CD4-positive, alpha-beta T cell (primary cell): Measurements from ENCODE around the gene HOXA7. TPM values are rescaled to one million over a fixed set of nuclear protein-coding genes. Genes with fewer than 3 reads are reported as not detected.
A peak's percentile ranks its signal among the peaks of the same experiment; 100 is the strongest.

Experiments
- ATAC-seq: fragments of 200-7000 bp; cut with Tn5 transposase; one replicate; pipeline ENCODE4 v1.10.0; 2022; ENCODE audit warnings: mild to moderate bottlenecking; ENCODE audit not compliant: poor library complexity
- CTCF ChIA-PET: fragments of 350-600 bp; sonication (Branson Sonifier 250); formaldehyde crosslinking; loops from one replicate; lab custom pipeline; 2021; ENCODE audit warnings: antibody characterized with exemption, inconsistent platforms; lab: Charles Lee
- POLR2A ChIA-PET: fragments of 350-600 bp; sonication (Branson Sonifier 250); formaldehyde crosslinking; loops from one replicate; lab custom pipeline; 2021; ENCODE audit warnings: antibody characterized with exemption, inconsistent platforms; lab: Charles Lee
- DNase-seq, 14 experiments: peaks; one replicate each; pipeline ENCODE4 v3.0.0-alpha.2; 2013 to 2020; ENCODE audit warnings: mixed read lengths in 2 of 14
- H3K27ac ChIP-seq, 2 donors: one replicate each; pipeline versions ENCODE4 v1.5.1 to v1.7.0; 2013; ENCODE audit warnings: low read length in 2 of 2, low read depth in 1 of 2, mild to moderate bottlenecking in 1 of 2
- H3K27me3 ChIP-seq, 2 experiments: 1 replicate in 1 of 2; 2 replicates in 1 of 2; pipeline versions ENCODE4 v1.6.1 to v1.7.0; 2013; ENCODE audit warnings: low read length in 2 of 2, control low read depth in 1 of 2, mild to moderate bottlenecking in 1 of 2, moderate library complexity in 1 of 2; ENCODE audit not compliant: insufficient read depth in 2 of 2, control insufficient read depth in 1 of 2
- H3K36me3 ChIP-seq: one replicate; pipeline ENCODE4 v1.6.1; 2013; ENCODE audit warnings: low read length, control low read depth; ENCODE audit not compliant: insufficient read depth
- H3K4me1 ChIP-seq: one replicate; pipeline ENCODE4 v1.6.1; 2013; ENCODE audit warnings: low read length, control low read depth; ENCODE audit not compliant: insufficient read depth
- H3K4me3 ChIP-seq: one replicate; pipeline ENCODE4 v1.5.1; 2013; ENCODE audit warnings: mild to moderate bottlenecking, low read length, moderate library complexity
- H3K9me3 ChIP-seq, 2 experiments: 1 replicate in 1 of 2; 2 replicates in 1 of 2; pipeline versions ENCODE4 v1.6.1 to v1.7.0; 2013; ENCODE audit warnings: low read length in 2 of 2, mild to moderate bottlenecking in 2 of 2, control low read depth in 1 of 2, moderate library complexity in 1 of 2; ENCODE audit not compliant: control insufficient read depth in 1 of 2, insufficient read depth in 1 of 2
- H3K27ac Mint-ChIP-seq: one replicate; pipeline ENCODE4 v1.8.0; 2020; ENCODE audit warnings: mixed read lengths
- H3K27me3 Mint-ChIP-seq: one replicate; pipeline ENCODE4 v1.8.0; 2021; ENCODE audit warnings: mixed read lengths
- H3K36me3 Mint-ChIP-seq: one replicate; pipeline ENCODE4 v1.8.0; 2021; ENCODE audit warnings: low read depth, mixed read lengths
- H3K4me1 Mint-ChIP-seq: one replicate; pipeline ENCODE4 v1.8.0; 2021; ENCODE audit warnings: low read depth, mixed read lengths
- H3K4me3 Mint-ChIP-seq: one replicate; pipeline ENCODE4 v1.8.0; 2020; ENCODE audit warnings: mild to moderate bottlenecking, mixed read lengths
- H3K9me3 Mint-ChIP-seq: one replicate; pipeline ENCODE4 v1.8.0; 2020; ENCODE audit warnings: mixed read lengths
- intact Hi-C, 2 experiments: fragments of 100-400 bp; cut with DNase I in 1 of 2; cut with micrococcal nuclease in 1 of 2; formaldehyde crosslinking; loops; one replicate each; pipeline versions ENCODE4 v1.15.1 to v1.9.0; 2023 to 2025; cut with DNase I, micrococcal nuclease
- microRNA-seq: library from miRNA; unstranded; fragments of <30 nt; microRNA quantifications from one replicate; pipeline ENCODE4 v1.2.0, GENCODE V29; 2021; ENCODE audit warnings: borderline microRNAs expressed, borderline replicate concordance
- total RNA-seq, 174 experiments: library from RNA in 2 of 174; stranded (reverse) in 2 of 174; gene quantifications; one replicate each; pipeline ENCODE4 v1.2.3 and lab custom pipeline; 2021 to 2026
- TF ChIP-seq, protein P1 (sequence below): fragments of 200-600 bp; IDR thresholded peaks from one replicate; pipeline ENCODE4 v1.8.0; 2022; ENCODE audit warnings: antibody characterized with exemption, mild to moderate bottlenecking

The HOXA7 gene
- total RNA-seq, 2 experiments from 2014 or later: not detected

DNA sequence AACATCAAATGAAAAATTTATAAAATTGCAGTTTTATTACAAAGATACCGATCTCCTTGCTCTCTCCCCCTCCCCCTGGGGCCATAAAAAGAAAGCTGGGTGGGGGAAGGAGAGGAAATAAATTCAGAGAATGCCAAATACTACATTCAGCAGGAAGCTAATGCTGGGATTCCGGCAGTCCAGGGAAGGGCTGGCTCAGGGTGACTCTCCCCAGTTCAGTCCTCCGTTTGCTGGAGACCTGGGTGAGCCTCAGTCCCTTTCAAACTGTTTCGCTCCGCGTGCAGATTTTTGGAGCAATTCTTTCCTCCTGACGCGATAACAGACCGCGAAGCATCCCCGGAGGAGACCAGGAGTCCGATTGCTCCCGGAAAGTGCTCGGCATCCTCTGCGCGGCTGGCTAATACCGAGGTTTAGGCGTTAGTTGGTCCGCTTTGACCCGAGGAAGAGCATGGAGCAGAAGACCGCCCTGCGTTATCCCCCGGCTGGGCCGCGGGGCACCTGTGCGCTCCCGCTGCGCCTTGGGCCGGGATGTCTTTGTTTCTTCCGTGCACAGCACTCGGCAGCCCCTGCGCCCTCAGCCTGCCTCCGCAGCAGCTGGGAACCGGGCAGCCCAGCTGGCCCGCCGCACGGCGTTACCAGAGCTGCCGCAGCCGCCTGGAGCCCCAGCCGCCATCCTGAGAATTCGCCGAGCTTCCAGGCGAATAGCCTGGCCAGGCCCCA, 50.1 kb downstream of the HOXA7 start:
- Mint-ChIP-seq H3K9me3 (no peaks in the 10 kb centered on the region), H3K27me3 (peaks cover 58% of the 10 kb centered on the region), H3K4me3 (no peak overlapping the region), H3K4me1 (peaks cover 18% of the 10 kb centered on the region), H3K27ac (no peak overlapping the region), H3K36me3 (no peaks in the 10 kb centered on the region)
- H3K27ac ChIP-seq: no peak overlapping the region
- POLR2A ChIA-PET: no interaction called here
- ATAC-seq (no peak), DNase-seq (no peak)
- peaks cover 0 to 23% of the 10 kb centered on the region in 2 experiments for H3K9me3 ChIP-seq
- no peak overlapping the region for H3K4me3 ChIP-seq
- intact Hi-C loops: no loop called here
- CTCF ChIA-PET: no interaction called here
- H3K27me3 ChIP-seq: peaks cover 44 to 48% of the 10 kb centered on the region in 2 experiments
- peaks cover 13% of the 10 kb centered on the region for H3K4me1 ChIP-seq
- no peaks in the 10 kb centered on the region for H3K36me3 ChIP-seq
- TF ChIP-seq, protein P1, sequence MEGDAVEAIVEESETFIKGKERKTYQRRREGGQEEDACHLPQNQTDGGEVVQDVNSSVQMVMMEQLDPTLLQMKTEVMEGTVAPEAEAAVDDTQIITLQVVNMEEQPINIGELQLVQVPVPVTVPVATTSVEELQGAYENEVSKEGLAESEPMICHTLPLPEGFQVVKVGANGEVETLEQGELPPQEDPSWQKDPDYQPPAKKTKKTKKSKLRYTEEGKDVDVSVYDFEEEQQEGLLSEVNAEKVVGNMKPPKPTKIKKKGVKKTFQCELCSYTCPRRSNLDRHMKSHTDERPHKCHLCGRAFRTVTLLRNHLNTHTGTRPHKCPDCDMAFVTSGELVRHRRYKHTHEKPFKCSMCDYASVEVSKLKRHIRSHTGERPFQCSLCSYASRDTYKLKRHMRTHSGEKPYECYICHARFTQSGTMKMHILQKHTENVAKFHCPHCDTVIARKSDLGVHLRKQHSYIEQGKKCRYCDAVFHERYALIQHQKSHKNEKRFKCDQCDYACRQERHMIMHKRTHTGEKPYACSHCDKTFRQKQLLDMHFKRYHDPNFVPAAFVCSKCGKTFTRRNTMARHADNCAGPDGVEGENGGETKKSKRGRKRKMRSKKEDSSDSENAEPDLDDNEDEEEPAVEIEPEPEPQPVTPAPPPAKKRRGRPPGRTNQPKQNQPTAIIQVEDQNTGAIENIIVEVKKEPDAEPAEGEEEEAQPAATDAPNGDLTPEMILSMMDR: no peak

DNA sequence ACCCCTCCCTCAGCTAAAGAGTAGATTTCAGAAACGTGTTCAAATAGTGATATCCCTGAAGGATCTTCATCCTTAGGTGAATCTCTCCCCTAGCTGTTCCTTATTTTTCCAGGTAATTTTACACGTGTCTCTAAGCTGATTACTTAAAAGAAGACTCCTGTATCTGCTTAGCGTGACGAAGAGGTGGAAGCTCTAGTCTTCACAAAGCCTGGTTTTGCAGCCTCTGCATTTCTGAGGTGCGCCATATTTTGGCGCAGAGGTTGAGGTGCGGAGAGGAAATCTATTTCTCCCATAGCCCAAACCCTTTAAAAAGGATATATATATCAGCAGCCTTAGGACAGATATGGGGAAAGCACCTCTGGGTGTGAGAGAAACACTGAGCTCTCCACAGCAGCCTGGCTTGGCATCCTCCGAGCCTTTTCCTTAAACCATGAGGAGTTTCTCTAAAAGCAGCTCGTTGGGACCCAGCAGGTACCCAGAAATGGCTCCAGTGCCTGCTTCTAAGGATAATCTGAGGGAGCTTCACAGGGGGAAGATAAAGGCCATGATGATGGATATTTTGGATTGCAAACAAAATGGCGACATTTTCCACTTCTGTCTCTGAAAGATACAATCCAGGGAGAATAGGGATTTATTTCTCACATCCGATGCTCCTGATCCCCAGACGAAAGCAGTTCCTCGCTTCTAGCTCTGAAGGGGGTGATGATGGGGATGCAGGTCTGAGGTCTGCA, 51.0 kb downstream of the HOXA7 start:
- CTCF ChIA-PET: no interaction called here
- H3K4me3 ChIP-seq: no peak overlapping the region
- H3K27ac Mint-ChIP-seq: no peak overlapping the region
- no peak for DNase-seq
- POLR2A ChIA-PET: no interaction called here
- no peak overlapping the region for H3K27ac ChIP-seq
- H3K4me1 Mint-ChIP-seq: peaks cover 18% of the 10 kb centered on the region
- no peak overlapping the region for H3K4me3 Mint-ChIP-seq
- H3K36me3 ChIP-seq: no peaks in the 10 kb centered on the region
- no peaks in the 10 kb centered on the region for H3K36me3 Mint-ChIP-seq
- intact Hi-C loops: no loop called here
- H3K27me3 Mint-ChIP-seq: peaks cover 67% of the 10 kb centered on the region
- TF ChIP-seq, protein P1: no peak
- peaks cover 0 to 23% of the 10 kb centered on the region in 2 experiments for H3K9me3 ChIP-seq
- peaks cover 50 to 52% of the 10 kb centered on the region in 2 experiments for H3K27me3 ChIP-seq
- no peaks in the 10 kb centered on the region for H3K9me3 Mint-ChIP-seq
- ATAC-seq: no peak
- H3K4me1 ChIP-seq: peaks cover 13% of the 10 kb centered on the region

DNA sequence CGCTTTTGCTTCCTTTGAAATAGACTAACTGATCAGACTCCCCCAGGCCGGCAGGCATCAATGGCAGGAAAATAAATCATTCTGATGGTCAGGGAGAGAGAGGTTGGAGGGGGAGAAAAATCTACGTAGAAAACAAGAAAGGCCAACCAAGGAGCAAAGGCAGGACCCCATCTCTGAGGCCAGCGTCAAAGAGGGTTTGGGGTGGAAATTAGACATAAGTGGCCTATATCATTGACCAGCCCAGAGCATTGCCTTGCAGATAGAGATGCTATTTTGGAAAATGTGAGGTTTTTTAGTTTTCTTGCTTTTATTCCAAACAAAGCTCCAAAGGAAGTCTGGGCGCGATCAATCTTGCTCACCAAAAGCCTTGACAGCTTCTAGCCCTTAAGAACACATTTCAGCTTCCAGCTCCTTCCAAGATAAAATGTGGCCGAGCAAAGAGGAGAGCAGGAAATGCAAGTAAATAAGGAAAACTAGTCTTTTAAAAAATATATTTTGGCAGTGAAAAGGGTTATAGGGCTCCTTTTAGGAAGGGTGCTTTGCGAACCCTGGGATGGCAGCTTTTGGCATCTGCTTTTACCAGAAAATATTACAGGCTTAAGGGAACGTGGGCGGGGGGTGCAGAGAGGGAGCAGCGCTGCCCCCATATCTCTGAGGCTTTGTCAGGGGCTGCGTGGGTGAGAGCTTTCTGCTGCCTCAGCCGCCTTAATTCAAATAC, 52.0 kb downstream of the HOXA7 start:
- DNase-seq (no peak), ATAC-seq (no peak)
- Mint-ChIP-seq H3K4me3 (no peak overlapping the region), H3K9me3 (no peaks in the 10 kb centered on the region), H3K36me3 (no peaks in the 10 kb centered on the region), H3K4me1 (peaks cover 18% of the 10 kb centered on the region), H3K27ac (no peak overlapping the region), H3K27me3 (peaks cover 77% of the 10 kb centered on the region)
- CTCF ChIA-PET: no interaction called here
- Histone ChIP-seq H3K4me1 (peaks cover 13% of the 10 kb centered on the region), H3K9me3 (peaks cover 0 to 20% of the 10 kb centered on the region in 2 experiments), H3K27me3 (peaks cover 50 to 60% of the 10 kb centered on the region in 2 experiments), H3K36me3 (no peaks in the 10 kb centered on the region), H3K27ac (no peak overlapping the region), H3K4me3 (no peak overlapping the region)
- intact Hi-C loops: no loop called here
- POLR2A ChIA-PET: no interaction called here
- TF ChIP-seq, protein P1: no peak

Small RNA genes lying within 50 kb of the gene (microRNA-seq; reads per million reads assigned to microRNA genes)
- gene MIR196B: 12.8 reads per million, percentile 42 among the genes with 10 or more reads in this experiment

Other genes starting within 250 kb of the HOXA7 start
- gene HOXA1, start 60.7 kb downstream of the HOXA7 start, total RNA-seq: under 1 TPM; 0.14 to 0.22 TPM
- not detected for gene HOXA2, start 54.0 kb downstream of the HOXA7 start, total RNA-seq
- not detected for gene HOXA4, start 25.9 kb downstream of the HOXA7 start, total RNA-seq
- not detected for gene HOXA5, start 13.0 kb downstream of the HOXA7 start, total RNA-seq
- not detected for gene HOXA6, start 8.9 kb downstream of the HOXA7 start, total RNA-seq
- gene HOXA3, start 4.1 kb downstream of the HOXA7 start, total RNA-seq: not detected
- not detected for gene HOXA9, start 8.9 kb upstream of the HOXA7 start, total RNA-seq
- gene HOXA10, start 17.6 kb upstream of the HOXA7 start, total RNA-seq: not detected
- not detected for gene HOXA11, start 28.6 kb upstream of the HOXA7 start, total RNA-seq
- not detected for gene HOXA13, start 43.4 kb upstream of the HOXA7 start, total RNA-seq
- under 1 TPM; 0.25 to 0.33 TPM for gene EVX1, start 86.1 kb upstream of the HOXA7 start, total RNA-seq